IgD-negative memory B cell (primary cell): ENCODE results near the gene BMPR1B. TPM values are rescaled to one million over a fixed set of nuclear protein-coding genes. Genes with fewer than 3 reads are reported as not detected.

ENCODE experiments used
- H3K27ac Mint-ChIP-seq, 3 donors: one replicate each; pipeline ENCODE4 v1.8.0; 2020 to 2022; ENCODE audit warnings: mild to moderate bottlenecking in 3 of 3, mixed read lengths in 3 of 3, moderate library complexity in 1 of 3
- H3K27me3 Mint-ChIP-seq: one replicate; pipeline ENCODE4 v1.8.0; 2021; ENCODE audit warnings: mixed read lengths
- H3K36me3 Mint-ChIP-seq: one replicate; pipeline ENCODE4 v1.8.0; 2020; ENCODE audit warnings: mild to moderate bottlenecking, mixed read lengths
- H3K4me1 Mint-ChIP-seq, 3 donors: one replicate each; pipeline ENCODE4 v1.8.0; 2020 to 2022; ENCODE audit warnings: mixed read lengths in 3 of 3, mild to moderate bottlenecking in 1 of 3
- H3K4me3 Mint-ChIP-seq, 4 donors: one replicate each; pipeline ENCODE4 v1.8.0; 2020 to 2022; ENCODE audit warnings: mild to moderate bottlenecking in 4 of 4, mixed read lengths in 4 of 4, moderate library complexity in 3 of 4
- H3K9me3 Mint-ChIP-seq, 3 donors: one replicate each; pipeline ENCODE4 v1.8.0; 2020 to 2021; ENCODE audit warnings: mixed read lengths in 3 of 3, mild to moderate bottlenecking in 1 of 3
- polyA plus RNA-seq: library from polyadenylated mRNA; unstranded; fragments of 300-500 nt; fragmentation: Illumina TruSeq; gene quantifications from one replicate; pipeline ENCODE4 v1.2.3, GENCODE V29; 2021

BMPR1B gene
- polyA plus RNA-seq, 1 donor from 2014 or later: not detected

DNA sequence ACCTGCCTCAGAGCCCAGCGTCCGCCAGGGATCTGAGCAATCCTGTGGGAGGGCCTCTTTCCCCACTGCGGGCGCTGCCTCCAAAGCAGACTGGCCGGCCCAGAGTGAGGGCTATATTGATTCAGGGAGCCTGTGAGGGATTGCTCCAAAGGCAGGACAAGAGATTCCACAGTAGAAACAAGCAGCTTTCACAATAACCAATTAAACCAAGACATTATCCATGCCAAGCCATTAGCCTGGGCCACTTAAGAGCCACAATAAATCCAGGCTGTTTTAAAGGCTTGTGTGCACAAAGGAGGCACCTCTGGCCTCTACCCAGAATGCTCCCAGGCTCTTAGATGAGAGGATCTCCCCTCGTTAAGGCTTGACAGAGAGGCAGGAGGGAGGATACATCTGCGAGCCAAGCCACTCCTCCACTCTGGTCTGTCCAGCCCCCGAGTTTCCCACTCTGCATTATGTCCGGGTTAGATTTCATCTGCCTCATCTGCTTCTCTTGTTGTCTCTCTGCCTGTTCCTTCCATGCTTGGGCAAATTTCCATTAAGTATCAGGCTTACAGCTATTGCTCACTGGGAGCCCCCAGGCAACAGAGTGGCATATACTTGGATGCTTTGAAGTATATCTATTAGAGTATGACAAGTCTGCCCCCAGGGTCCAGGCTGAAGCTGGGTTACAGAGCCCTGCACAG, 433.1 kb downstream of the BMPR1B start:
- Mint-ChIP-seq H3K36me3 (no peaks in the 10 kb centered on the region), H3K27ac (peak overlapping the region in 1 of 3 donors; percentile 50), H3K4me3 (no peak overlapping the region), H3K9me3 (peaks cover 0 to 7% (median 3%) of the 10 kb centered on the region in 3 donors), H3K27me3 (no peaks in the 10 kb centered on the region), H3K4me1 (no peaks in the 10 kb centered on the region)

DNA sequence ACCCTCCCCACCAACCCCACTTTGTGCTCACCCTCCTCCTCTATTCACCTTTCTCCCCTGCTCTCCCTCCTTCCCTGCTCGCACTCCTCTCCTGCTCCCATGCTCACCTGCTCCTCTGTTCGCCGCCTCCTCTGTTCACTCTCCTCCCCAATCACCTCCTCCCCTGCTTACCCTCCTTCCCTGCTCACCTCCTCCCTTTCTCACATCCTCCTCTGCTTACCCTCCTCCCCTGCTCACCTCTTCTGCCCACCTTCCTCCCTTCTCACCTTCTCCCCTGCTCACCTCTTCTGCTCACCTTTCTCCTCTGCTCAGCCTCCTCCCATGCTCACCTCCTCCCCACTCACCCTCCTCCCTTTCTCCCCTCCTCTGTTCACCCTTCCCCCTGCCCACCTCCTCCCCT, 433.8 kb downstream of the BMPR1B start:
- Mint-ChIP-seq H3K4me3 (no peak overlapping the region), H3K4me1 (no peaks in the 10 kb centered on the region), H3K36me3 (no peaks in the 10 kb centered on the region), H3K27me3 (no peaks in the 10 kb centered on the region), H3K9me3 (peaks cover 0 to 7% (median 3%) of the 10 kb centered on the region in 3 donors), H3K27ac (no peak overlapping the region)

DNA sequence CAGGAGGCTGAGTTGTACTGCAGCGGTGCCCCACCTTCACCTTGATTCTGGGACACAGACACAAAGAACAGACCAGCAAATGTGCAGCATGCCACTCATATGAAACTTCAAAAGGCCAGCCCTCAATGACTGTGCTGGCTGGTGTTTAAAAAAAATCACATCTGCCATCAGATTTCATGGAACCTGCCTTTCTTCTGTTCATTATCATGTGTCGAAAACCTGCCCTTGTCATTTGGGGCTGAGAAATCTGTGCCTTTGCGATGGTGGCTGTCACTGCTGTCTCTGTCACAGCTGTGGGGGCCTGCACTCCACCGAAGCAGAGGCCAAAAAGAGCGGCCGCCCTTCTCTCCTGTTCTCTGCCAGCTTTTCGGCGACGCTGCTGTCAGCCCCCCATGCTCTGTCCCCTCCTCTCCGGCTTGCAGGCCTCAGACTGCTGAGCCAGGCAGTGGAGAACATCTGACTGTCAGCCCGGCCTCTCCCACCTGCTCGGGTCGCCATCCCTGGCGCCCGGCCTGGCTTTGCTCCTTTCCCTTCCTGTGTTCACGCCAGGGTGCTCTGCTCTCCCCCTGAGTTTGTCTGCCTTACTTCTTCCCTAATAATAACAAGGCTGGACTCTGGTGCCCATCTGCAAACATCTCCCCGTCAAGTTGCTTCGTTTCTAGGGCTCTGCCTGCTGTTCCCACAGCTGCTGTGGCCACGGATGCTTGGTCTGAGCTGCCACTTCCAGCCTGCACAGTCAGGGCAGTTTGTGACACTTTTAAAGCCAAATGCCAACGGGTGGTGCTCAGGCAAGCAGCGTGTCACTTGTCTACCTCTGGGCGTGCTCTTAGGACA, 435.9 kb downstream of the BMPR1B start:
- H3K4me3 Mint-ChIP-seq: no peak overlapping the region
- peaks cover 0 to 1% (median 0%) of the 10 kb centered on the region in 3 donors for H3K4me1 Mint-ChIP-seq
- H3K9me3 Mint-ChIP-seq: peaks cover 1 to 3% (median 3%) of the 10 kb centered on the region in 3 donors
- H3K27ac Mint-ChIP-seq: no peak overlapping the region
- no peaks in the 10 kb centered on the region for H3K36me3 Mint-ChIP-seq
- H3K27me3 Mint-ChIP-seq: no peaks in the 10 kb centered on the region

DNA sequence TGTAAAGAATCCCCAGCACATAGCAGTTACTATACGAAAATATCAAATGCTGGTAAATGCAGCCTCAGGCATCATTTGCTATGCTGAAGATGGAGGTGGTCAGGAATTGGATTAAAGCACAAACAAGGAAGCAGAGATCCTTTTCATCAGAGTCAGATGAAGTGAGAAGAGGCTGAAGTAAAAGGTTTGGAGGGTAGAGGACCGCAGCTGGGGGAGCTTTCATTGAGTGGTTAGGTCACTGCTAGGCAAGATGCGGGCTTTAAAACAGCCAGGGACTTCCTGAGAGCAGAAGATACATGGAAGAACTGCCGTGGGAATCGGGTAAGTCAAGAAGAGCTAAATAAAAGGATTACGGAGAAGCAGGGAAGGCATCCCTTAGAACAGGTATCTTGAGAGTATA, 439.6 kb downstream of the BMPR1B start:
- Mint-ChIP-seq H3K27ac (no peak overlapping the region), H3K4me1 (peaks cover 0 to 1% (median 0%) of the 10 kb centered on the region in 3 donors)

DNA sequence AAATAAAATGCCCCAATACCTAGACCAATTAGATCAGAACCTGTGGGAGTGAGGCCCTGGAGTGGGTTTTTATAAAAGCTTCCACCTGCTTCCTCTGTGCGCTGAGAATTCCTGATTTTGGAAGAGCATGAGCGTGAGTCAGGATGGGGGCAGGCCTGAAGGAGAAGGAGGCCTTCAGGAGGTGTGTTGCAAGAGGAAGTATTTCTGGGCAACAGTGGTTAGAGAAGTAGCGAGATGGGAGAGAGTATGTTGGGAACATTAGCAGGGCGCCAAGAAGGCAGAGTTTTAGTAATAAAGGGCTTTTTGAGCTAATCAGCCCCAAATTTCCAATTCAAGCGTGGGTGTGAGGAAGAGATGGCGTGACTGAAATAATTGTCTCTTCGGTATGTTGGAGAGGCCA, 441.2 kb downstream of the BMPR1B start:
- Mint-ChIP-seq H3K9me3 (peaks cover 0 to 1% (median 0%) of the 10 kb centered on the region in 3 donors), H3K27ac (no peak overlapping the region)

More for the DNA sequence above, 439.6 kb downstream of the BMPR1B start:
- no peak overlapping the region for H3K4me3 Mint-ChIP-seq
- H3K27me3 Mint-ChIP-seq: no peaks in the 10 kb centered on the region
- peaks cover 1 to 3% (median 3%) of the 10 kb centered on the region in 3 donors for H3K9me3 Mint-ChIP-seq
- no peaks in the 10 kb centered on the region for H3K36me3 Mint-ChIP-seq

DNA sequence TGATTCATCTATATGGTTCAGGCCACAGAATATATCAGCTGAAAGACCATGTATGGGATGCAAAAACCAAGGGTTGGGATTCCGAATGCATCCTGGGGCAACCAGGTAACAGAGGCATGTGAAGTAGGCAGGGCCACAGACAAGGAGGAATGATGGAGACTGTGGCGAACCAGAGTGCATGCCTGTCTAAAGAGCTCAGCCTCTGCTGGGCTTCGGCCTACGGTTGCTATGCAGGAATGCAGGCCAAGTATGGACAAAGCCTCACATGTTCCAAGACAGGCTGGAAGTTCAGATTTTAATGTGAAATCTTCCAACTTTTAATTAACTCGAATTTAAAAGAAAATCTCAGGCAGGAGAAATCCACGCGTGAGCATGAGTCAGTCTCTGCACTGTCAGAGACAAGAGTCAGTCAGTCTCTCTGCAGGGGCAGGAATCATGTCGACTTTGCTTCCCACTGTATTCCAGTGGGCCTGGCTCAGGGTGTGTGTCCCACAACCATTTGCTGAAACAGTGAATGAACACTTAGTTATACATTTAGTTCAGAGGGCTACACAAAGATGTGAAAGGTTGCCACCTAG, 446.6 kb downstream of the BMPR1B start:
- Mint-ChIP-seq H3K4me1 (no peaks in the 10 kb centered on the region), H3K27me3 (no peaks in the 10 kb centered on the region), H3K36me3 (no peaks in the 10 kb centered on the region), H3K9me3 (no peaks in the 10 kb centered on the region), H3K4me3 (no peak overlapping the region), H3K27ac (no peak overlapping the region)

More for the DNA sequence above, 441.2 kb downstream of the BMPR1B start:
- Mint-ChIP-seq H3K4me3 (no peak overlapping the region), H3K36me3 (no peaks in the 10 kb centered on the region), H3K4me1 (peaks cover 0 to 1% (median 0%) of the 10 kb centered on the region in 3 donors), H3K27me3 (no peaks in the 10 kb centered on the region)

DNA sequence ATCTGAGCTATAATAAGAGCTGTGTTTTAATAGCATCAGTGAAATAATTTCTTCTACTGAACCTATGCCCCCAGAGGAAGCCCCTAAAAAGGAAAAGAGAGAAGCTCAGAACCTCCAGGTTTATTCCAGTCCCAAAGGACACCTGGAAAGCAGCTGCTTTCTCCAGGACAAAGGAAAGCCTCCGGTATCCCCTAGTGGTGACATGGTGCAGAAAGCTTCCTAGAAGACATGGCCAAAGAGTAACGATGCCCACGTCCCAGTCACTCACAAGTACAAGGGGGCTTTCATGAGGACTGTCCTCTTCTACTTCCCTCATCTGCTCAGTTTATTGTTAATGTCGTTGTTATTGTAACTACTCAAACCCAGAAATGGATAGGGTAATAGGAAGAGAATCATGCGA, 447.1 kb downstream of the BMPR1B start:
- Mint-ChIP-seq H3K36me3 (no peaks in the 10 kb centered on the region), H3K27ac (no peak overlapping the region), H3K27me3 (no peaks in the 10 kb centered on the region), H3K4me1 (no peaks in the 10 kb centered on the region), H3K4me3 (no peak overlapping the region), H3K9me3 (no peaks in the 10 kb centered on the region)
